NK-92 treated with Interleukin-12 subunit alpha and Interleukin-12 subunit beta, amount 100 ng/mL, for 24 hours (cell line): ENCODE results near the gene CECR2.

Experiments used
- DNase-seq: peaks from one replicate; lab custom pipeline; 2025; lab: John Stamatoyannopoulos, UW

The CECR2 gene

DNA sequence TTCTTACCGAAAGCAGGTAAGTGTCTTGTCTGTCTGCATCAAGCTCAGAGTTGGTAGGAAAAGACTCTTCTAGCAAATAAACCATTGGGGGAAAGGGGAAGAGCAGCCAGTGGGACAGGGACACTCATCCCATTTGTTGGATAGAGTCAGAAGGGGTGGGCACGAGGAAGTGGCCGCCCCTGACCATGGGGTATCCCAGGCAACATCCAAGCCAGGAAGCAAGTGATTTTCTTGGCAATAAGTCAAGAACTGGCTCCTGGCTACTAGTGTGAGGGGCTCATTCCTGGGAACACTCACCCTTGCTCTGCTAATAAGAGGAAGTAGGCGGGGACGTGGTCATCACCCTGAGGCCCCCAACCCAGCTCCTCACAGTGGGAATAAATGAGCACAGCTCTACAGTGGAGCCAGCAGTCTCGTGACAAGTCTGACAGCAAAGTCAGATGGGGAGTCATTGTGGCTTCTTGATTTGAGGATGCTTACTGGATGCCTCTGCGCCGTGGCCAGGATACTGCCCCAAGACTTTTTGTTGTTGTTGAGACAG lies 200.8 kb downstream of the CECR2 start:
- no peak for DNase-seq

DNA sequence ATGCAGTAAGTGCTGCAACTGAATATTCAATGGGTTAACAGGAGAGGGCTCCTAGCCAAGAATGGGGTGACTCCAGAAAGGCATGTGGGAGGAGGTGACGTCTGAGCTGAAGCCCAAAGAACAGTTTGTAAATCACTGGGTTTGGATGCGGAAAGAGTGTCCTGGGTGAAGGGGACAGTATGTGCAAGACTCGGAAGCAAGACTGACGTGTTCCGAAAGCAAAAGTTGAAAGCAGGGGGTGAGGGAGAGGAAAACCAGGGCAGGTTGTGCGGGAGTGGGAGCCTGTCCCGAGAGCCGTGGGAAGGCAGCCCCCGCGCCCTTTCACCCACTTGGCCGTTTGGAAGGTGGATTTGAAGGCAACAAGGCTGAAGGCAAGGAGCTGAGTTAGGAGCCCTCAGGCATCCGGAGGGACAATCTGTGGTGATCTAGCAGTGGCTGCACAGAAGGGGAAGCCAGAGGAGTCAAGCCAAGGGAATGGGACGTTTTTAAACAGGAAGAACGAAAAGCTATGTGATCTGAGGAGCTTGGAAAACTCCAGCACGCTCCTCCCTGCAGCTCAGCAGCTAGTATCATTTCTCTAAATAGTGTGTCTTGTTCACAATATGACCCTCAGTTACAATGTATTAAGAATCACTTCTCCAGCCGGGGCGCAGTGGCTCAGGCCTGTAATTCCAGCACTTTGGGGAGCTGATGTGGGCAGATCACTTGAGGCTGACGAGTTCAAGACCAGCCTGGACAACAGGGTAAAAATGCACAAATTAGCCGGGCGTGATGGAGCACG lies 201.8 kb downstream of the CECR2 start:
- DNase-seq: no peak

DNA sequence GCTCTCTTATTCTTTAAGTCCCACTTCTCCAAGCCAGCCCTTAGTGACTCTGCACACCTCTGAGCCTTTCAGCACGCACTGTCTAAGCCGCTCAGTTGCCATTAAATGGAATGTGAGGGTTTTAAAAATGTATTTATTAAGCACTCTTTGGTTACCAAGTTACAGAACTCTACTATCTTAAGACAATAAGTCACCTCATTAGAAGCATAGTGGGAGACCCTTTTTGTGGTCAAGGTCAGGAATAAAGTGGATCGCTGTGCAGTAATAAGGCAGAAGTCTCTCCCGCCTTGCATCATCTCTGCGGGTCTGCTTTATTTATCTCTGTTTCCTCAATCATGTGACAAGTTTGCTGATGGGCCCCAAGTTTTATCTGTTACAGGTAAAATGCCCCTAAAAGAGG lies 205.9 kb downstream of the CECR2 start:
- no peak for DNase-seq

DNA sequence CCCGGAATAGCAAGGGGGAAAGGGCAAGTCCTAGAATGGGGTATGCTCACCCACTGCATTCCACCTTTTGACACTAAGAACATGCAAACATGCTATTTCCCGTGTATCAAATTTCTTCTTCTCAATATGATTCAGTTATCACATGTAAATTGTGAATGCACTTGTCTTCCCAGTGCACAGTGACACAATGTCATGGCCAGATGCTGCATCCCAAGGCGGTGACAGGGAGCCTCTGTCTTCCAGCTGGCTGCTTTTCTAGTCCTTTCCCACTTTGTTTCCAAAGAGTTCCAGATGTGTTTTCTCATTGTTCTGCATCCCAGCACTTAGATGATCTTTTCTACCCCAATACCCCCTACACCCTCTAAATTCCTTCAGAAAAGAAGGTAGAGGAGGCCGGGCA lies 206.4 kb downstream of the CECR2 start:
- DNase-seq: no peak

DNA sequence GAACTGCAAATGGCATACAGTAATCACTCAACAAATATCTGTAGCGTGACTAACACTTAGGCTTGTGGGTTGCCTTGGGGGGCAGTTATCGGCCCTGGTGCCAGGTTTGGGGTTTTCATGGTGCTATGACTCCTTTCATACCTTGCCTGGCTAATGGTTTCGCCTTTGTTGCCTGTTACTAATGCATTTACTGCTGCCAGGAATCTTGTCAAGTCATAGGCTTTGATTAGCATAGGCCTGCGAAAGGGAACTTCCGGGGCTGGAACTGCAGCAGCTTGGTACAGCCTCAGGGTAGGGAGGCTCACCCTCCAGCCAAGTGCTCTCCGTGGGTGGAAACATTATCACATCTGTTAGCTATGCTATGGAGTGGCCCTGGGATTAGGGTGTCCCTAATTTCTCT lies 207.2 kb downstream of the CECR2 start:
- DNase-seq: no peak

DNA sequence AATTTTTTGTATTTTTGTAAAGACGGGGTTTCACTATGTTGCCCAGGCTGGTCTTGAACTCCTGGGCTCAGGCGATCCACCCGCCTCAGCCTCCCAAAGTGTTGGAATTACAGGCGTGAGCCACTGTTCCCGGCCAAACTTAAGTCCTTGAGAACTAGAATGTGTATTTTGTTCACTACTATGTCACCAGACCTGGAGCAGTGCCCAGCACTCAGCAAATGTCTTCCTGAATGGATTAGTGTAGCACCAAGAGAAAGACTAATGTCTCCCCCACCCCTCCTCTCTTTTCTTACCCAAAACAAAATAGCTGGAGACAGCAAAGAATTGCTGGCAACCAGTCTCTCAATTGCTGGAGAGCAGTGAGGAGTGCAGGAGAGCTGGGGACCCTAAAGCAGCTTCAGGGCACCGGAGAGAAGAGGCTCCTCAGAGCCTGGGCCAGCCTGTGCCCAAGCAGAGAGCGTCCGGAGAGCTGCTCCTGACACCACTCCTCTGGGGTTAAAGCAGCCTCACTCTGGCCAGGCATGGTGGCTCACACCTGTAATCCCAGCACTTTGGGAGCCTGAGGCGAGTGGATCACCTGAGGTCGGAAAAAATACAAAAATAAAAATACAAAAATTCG lies 209.0 kb downstream of the CECR2 start:
- DNase-seq: no peak

DNA sequence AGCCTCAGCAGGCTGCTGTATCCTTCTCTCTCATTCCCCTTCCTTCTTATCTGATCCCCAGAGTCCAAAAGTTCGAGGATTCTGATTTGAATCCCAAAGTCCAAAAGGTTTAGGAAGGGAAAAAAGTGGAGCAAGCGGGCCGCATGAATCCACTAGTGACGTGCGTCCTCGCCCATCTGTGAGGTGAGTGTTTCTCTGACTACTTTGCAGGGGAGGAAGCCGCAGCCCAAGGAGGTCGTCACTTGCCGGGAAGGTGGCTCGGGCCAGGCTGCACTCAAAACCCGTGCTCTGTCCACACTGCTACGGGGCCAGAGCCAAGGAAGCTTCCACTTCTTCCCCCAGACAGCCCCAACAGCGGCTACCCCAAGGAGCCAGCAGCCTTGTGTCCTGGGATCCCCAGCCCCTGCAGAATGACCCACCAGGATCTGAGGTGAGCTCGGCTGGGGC lies 210.3 kb downstream of the CECR2 start:
- no peak for DNase-seq

DNA sequence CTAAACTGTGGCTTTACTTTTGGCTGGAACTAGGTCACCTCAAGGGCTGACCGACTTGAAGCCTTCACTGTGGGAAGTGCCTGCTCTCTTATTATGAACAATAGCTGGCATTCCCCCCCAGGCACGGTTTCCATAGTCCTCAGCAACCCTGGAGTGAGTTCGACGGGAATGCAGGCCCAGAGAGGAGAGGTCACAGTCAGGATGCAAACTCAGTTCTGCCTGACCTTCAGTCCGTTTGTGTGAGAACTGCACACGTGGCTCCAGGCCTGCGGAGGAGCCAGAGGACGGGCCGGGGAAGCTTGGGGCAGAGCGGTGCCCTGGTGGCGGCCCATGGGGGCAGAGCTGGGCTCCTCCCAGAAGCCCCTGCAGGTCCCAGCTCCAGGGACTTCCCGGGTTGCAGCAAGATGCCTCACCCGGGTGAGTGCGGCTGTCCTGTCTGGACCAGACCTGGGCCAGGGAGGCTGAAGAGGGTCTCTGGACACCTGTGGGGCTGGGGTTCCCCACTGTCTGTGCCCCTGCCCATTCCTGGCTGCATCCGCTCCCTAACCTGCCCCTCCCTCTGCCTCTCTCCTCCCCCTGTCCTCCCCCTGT lies 211.3 kb downstream of the CECR2 start:
- DNase-seq: no peak

DNA sequence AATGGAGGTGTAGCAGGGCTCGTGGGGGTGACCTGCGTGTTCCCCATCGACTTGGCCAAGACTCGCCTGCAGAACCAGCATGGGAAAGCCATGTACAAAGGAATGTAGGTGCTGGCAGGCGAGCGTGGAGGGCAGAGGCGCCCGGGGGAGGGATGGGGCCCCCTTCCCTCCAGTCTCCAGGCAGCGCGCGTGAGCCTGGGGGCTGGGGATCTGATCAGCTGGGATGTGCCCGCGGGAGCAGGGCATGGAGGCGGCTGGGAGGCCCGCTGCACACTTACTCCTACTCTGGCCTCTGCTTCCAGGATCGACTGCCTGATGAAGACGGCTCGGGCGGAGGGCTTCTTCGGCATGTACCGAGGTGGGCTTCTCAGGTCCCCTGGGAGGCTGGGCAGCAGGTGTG lies 211.8 kb downstream of the CECR2 start:
- no peak for DNase-seq

DNA sequence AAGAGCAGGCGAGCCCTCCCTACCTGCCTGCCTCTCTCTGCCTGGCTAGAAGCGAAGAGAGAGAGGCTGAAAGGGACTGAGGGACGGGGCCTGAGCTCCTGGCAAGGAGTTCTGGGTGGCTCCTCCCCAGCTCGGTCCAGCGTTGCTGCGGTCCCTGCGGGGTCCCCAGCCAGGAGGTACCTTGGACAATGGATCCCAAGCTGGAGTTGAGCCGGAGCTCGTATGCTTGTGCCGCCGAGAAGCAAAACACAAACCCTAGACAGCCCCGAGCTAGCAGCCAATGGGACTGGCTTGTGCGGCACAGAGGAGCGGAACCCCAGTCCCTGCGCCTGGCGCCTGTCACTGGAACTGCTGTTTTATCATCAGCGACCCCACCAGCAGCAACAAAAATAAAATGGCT lies 212.4 kb downstream of the CECR2 start:
- DNase-seq: no peak

DNA sequence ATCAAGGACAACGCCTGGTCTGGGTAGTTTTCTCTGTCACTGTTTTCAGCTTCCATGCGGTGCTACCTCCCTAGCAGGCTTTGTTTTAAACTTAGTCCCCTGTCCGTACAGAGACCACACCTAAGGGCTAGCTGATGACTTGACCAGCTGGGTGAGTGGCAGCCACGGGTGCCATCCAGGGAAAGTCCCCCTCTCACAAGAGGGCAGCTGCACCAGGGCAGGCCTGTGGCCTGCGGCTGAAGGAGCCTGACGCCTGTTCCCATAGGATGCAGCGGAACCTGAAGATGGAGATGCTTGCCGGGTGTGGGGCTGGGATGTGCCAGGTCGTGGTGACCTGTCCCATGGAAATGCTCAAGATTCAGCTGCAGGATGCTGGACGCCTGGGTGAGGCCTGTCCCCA lies 213.9 kb downstream of the CECR2 start:
- DNase-seq: no peak

DNA sequence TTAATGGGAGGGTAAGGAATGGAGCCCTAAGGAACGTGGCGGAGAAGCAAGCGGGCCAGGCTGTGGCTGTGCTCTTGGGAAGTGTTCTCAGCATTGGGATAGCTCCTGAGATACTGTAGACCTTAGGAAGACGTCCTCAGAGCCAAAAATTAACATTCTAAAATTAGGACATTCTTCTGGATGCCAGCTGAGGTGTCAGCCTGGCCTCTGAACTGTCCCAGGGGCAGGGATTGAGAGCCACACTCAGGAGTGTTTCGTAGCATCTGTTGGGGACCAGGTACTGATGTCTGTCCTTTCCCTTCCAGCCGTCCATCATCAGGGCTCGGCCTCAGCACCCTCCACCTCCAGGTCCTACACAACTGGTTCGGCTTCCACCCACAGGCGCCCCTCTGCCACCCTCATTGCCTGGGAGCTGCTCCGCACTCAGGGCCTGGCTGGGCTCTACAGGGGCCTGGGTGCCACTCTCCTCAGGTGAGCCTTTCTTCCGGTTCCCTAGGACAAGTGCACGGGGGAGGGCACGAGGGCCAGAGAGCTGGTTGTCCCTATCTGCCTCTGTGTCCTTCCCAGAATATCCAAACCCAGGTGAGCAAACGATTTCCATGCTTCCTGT lies 217.7 kb downstream of the CECR2 start:
- DNase-seq: no peak

DNA sequence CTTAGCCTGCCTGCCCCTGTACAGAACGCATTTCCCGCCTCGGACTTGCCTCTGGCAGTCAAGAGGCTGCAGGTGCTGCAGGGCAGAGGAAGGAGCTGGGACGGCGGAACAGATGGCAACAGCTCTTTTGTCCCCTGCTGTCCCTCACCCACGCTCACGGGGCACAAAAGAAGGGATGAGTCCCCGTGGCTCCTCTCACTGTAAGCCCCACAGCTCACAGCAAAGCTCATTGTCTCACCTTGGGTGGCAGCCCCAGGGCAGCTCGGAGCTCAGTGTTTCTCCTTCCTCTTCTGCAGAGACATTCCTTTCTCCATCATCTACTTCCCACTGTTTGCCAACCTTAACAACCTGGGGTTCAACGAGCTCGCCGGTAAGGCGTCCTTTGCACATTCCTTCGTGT lies 218.4 kb downstream of the CECR2 start:
- no peak for DNase-seq

DNA sequence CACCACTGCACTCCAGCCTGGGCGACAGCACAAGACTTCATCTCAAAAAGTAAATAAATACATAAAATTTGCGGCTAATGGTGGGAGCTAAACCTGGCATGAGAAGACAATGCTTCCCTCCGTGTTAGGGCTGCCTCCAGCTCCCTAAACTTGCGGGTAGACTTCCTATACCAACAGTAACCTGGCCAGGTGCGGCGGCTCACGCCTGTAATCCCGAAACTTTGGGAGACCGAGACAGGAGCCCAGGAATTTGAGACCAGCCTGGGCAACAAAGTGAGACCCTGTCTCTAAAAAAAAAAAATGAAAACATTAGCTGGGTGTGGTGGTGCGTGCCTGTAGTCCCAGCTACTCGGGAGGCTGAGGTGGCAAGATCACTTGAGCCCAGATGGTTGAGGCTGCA lies 219.3 kb downstream of the CECR2 start:
- DNase-seq: no peak

DNA sequence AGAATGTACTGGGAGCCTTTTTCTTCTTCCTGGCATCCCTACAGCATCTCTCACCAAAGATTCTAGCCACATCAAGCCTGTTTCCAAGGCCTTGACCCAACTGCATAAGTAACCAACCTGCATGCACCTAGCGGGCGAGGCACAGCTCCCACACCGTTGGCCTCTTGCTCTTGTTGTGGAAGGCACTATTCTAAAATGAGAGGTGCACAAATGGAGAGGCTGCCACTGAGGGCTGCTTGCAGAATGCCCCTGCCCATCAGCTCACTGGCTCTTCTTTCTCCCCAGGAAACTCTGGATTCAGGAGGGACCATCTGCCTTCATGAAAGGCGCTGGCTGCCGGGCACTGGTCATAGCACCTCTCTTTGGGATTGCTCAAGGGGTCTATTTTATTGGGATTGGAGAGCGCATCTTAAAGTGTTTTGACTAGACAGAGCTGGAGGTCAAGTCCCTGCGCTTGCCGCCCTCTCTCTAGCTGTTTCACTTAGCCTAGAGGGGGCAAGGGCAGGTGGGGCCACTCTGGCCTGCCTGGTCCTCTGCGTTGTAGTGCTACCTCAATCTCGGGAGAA lies 220.6 kb downstream of the CECR2 start:
- no peak for DNase-seq

DNA sequence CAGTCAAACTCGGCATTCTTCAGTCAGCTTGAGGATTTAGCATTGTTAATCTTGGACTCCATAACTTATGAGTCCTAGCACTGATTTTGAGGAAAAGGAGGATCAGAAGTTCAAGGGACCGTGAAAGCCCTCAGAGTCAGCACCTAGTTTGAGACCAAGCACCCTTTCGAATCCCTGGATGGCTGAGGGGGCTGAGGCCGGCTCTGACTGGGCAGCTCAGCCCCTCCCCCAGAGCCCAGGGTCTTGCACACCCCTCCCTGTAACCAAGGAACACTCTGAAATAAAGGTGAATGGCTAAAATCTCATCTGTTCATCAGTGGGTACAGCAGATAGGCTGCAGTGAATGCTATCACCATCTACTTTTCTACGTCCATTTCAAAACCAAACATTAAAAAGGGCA lies 221.3 kb downstream of the CECR2 start:
- no peak for DNase-seq

DNA sequence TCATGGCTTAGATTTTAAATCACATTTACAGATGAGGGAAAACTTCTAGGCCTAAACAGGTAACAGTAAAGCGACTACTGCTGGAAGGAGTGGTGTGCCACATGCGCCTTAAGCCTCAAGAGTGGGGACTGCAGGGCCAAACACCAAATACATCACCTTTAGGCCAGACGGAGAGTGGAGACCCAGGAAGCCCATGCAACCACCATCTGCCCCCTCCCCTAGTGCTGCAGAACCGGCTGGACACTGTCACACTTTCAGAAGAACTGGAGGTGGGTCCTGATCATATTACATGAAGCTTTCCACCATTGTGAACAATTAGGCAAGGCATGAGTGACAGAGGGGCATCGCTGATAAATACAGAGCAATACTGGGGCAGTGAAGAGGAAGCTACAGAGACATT lies 222.9 kb downstream of the CECR2 start:
- DNase-seq: no peak

DNA sequence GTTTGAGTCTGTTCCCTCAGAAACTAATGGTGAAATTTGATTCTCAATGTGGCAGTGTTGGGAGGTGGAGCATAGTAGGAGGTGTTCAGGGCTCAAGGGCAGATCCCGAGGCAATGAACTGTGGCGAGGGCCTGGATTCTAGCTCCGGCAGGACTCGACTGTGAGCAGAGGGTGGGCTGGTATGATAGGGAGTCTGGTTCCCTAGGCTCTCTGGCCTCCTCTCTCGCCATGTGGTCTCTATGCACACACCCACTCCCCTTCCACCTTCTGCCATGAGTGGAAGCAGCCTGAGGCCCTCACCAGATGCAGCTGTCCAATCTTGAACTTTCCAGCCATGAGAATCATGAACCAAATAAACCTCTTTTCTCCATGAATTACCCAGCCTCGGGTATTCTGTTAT lies 227.0 kb downstream of the CECR2 start:
- DNase-seq: no peak

DNA sequence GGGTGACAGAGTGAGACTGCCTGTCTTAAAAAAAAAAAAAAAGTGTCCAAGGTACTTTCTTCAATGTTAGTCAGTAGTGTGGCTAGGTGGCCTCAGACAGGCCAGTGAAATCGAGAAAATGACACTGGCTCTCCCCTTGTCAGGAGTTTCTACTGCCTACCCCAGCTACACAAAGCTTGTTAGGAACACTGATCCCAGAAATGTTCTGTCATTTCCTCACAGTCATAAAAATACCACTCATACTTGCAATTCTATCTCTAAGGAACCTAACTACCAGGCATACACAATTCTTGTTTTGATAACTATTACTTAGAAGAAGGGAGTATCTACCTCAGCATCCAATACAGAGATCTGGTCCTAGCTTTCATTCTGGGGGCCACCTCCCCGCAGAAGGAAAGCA lies 228.0 kb downstream of the CECR2 start:
- no peak for DNase-seq

DNA sequence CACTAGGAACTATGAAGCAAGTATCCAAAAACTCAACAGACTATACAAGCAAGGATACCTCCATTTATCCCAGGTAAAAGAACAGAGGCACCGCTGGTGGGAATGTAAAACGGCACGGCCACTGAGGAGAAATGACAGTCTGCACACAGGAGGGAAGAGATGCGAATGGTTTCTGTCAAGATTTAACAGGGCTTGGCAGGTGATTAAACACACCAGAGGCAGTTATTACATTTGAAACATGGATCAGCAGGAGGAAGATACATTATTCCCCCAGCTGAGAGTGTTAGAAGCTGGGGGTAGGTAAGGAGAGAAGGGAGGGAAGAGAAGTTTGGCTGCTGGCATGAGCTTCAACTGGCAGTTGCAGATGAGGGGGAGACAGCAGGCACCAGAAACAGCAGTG lies 229.1 kb downstream of the CECR2 start:
- no peak for DNase-seq

DNA sequence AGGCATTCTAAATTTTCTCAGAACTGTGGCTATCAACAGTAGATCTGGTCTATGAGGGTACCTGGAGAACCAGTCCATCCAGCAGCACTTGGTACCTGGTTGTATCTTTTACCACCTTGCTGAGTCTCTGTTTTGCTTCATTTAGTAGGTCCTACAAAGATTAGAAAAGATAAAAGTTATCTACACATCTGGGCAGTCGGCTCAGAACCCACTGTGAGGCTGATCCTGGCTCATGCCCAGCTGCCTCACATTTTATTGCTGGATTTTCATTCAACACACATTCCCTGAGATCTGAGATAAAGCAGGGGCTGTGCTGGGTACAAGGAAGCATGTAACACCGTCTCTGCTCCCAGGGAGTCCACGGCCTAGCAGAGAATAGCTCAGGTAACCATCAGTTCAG lies 231.8 kb downstream of the CECR2 start:
- no peak for DNase-seq

DNA sequence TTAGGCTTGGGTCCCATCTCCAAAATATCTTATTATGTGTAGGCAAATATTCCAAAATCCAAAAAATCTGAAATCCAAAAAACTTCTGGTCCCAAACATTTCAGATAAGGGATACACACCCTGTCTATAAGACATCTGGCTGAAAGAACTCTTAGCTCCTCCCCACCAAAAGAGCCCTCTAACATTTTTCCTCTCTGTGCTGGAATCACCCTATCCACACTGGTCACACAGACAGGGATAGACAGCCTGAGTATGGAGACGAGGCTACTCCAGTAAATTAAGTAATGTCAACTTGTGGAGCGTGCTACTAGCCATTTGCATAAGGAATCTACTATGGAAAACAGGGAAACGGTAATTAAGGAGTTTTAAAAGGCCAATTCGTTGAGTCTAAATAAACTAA lies 234.4 kb downstream of the CECR2 start:
- no peak for DNase-seq

DNA sequence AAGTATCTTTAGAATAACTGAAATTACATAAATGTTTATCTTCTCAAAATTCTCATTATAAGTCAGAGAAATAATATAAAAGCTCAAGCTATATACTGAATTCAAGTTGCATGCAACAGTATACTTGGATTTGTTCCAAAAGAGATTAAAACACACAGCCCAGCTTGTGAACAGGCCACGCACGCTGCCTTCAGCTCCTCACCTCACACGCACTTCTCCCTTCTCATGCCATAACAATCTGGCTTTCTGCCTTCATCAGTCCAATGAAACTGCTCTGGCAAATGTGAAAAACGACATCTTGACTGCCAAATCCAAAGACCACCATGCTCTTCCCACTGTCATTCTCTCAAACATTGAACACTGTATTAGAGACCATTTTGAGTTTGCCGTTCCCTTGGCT lies 237.2 kb downstream of the CECR2 start:
- no peak for DNase-seq
